LNCAP (cell line): ENCODE measurements around the gene GAREM2.

Source experiments
- TF ChIP-seq, protein P1 (sequence below): fragments of 450-650 bp; IDR thresholded peaks from 2 replicates; pipeline ENCODE4 v1.5.1; 2017; ENCODE audit warnings: mild to moderate bottlenecking

The GAREM2 gene

GRCh38 chr2:26203906-26204305 is 31.0 kb downstream of the GAREM2 start:
- TF ChIP-seq, protein P1, sequence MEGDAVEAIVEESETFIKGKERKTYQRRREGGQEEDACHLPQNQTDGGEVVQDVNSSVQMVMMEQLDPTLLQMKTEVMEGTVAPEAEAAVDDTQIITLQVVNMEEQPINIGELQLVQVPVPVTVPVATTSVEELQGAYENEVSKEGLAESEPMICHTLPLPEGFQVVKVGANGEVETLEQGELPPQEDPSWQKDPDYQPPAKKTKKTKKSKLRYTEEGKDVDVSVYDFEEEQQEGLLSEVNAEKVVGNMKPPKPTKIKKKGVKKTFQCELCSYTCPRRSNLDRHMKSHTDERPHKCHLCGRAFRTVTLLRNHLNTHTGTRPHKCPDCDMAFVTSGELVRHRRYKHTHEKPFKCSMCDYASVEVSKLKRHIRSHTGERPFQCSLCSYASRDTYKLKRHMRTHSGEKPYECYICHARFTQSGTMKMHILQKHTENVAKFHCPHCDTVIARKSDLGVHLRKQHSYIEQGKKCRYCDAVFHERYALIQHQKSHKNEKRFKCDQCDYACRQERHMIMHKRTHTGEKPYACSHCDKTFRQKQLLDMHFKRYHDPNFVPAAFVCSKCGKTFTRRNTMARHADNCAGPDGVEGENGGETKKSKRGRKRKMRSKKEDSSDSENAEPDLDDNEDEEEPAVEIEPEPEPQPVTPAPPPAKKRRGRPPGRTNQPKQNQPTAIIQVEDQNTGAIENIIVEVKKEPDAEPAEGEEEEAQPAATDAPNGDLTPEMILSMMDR = no peak

DNA sequence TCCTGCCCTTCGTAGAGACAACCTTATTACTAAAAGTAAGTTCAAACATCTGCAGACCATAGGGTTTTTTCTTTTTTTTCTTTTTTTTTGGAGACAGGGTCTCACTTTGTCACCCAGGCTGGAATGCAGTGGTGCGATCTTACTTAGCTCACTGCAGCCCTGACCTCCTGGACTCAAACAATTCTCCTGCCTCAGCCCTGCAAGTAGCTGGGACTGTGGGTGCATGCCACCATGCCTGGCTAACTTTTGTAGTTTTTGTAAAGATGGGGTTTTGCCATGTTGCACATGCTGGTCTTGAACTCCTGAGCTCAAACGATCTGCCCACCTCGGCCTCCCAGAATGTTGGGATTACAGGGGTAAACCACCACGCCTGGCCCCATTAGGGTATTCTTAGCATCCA is 39.1 kb downstream of the GAREM2 start:
- TF ChIP-seq, protein P1 = no peak

DNA sequence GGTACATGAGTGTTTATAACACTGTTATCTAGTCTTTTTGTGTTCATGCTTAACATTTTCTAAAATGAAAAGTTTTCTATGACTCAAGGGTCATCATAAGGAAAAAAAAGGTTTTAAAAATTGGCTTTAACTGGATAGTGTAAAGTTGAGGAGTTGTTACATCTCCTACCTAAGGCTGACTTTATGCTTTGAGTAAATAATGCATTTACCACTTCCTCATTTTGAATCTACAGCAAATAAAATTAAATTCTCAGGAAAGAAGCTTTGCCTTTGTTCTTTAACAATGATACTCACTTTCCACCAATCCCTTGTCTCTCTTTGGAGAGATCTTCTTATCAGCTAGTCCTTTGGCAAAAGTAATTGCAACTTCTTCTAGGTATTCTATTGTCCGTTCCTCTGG is 41.9 kb downstream of the GAREM2 start:
- TF ChIP-seq, protein P1 = no peak

DNA sequence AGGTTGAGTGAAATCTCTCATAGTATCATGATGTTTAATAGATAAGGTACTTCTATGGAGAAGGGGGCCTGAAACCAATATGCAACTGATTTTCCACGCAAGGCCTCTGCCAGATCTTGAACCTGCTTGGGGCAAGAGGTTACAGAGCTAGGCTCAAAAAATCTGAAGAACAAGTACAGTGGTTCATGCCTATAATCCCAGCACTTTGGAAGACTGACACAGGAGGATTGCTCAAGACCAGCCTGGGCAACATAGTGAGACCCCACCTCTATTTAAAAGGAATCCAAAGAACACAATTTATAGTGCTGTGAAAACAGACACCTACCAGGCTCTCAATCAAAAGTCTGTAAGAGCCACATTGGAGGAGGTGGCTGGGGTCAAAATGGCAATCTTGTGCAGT is 42.9 kb downstream of the GAREM2 start:
- TF ChIP-seq, protein P1 = no peak

GRCh38 chr2:26216587-26216986 is 43.7 kb downstream of the GAREM2 start:
- TF ChIP-seq, protein P1 = no peak

DNA sequence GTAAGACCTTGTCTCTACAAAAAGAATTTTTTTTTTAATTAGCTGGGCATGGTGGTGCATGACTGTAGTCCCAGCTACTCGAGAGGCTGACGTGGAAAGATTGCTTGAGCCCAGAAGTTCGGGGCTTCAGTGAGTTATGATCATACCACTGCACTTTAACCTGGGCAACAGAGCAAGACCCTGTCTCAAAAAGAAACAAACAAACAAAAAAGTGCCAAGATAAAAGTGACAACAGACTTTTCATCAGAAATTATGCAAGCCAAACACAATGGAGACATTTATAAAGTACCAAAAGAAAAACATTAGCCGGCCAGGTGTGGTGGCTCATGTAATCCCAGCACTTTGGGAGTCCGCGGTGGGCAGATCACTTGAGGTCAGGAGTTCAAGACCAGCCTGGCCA is 44.8 kb downstream of the GAREM2 start:
- TF ChIP-seq, protein P1 = no peak

- TF ChIP-seq, protein P1 = no peak
Observed at GRCh38 chr2:26223018-26223417, 50.1 kb downstream of the GAREM2 start.

DNA sequence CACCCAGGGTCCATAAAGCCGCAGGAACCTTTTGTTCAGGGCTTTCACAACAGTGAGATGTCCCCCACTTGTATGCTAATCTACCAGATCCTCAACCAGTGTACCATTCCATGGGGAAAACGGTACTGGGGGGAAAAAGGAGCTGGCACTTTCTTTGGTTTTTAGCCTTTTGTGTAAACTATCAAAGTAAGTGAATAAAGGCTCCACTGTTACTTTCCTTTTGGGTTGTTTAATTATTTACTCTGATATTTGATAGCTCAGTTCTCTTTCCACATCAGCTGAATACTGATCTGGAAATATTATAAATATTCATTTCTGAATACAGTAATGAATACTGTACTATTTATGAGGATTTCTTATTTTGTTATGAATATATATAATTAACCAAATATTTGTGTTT is 51.2 kb downstream of the GAREM2 start:
- TF ChIP-seq, protein P1 = no peak
